CD4-positive, CD25-positive, alpha-beta regulatory T cell (primary cell): Measurements from ENCODE around the gene PLCD3. TPM values are rescaled to one million over a fixed set of nuclear protein-coding genes. Genes with fewer than 3 reads are reported as not detected.

Source experiments
- ATAC-seq, 2 donors: fragments of 150-1000 bp; cut with Tn5 transposase; one replicate each; pipeline ENCODE4 v1.10.0; 2021; ENCODE audit warnings: low read depth in 2 of 2, moderate number of reproducible peaks in 2 of 2, moderate library complexity in 1 of 2
- DNase-seq, 3 donors: peaks; one replicate each; pipeline versions ENCODE4 v3.0.0 to v3.0.0-alpha.2; 2012 to 2022; ENCODE audit warnings: mixed read lengths in 1 of 3
- H3K27ac ChIP-seq: one replicate; pipeline ENCODE4 v1.7.0; 2013; ENCODE audit warnings: mild to moderate bottlenecking, low read length; ENCODE audit not compliant: insufficient read depth, poor library complexity, severe bottlenecking
- H3K27me3 ChIP-seq: one replicate; pipeline ENCODE4 v1.7.0; 2013; ENCODE audit warnings: low read length; ENCODE audit not compliant: control insufficient read depth, insufficient read depth
- H3K36me3 ChIP-seq: one replicate; pipeline ENCODE4 v1.7.0; 2013; ENCODE audit warnings: mild to moderate bottlenecking, low read length, moderate library complexity; ENCODE audit not compliant: control insufficient read depth, insufficient read depth
- H3K4me1 ChIP-seq: 2 replicates; pipeline ENCODE4 v1.7.0; 2013; ENCODE audit warnings: mild to moderate bottlenecking, low read length; ENCODE audit not compliant: insufficient read depth, control insufficient read depth, poor library complexity, severe bottlenecking
- H3K4me3 ChIP-seq: one replicate; pipeline ENCODE4 v1.7.0; 2013; ENCODE audit warnings: low read depth, mild to moderate bottlenecking, low read length, moderate library complexity
- H3K9me3 ChIP-seq, 2 experiments: 1 replicate in 1 of 2; 2 replicates in 1 of 2; pipeline ENCODE4 v1.7.0; 2013; ENCODE audit warnings: low read length in 2 of 2, mild to moderate bottlenecking in 1 of 2, moderate library complexity in 1 of 2; ENCODE audit not compliant: control insufficient read depth in 2 of 2
- H3K27ac Mint-ChIP-seq, 3 donors: one replicate each; pipeline ENCODE4 v1.8.0; 2020 to 2022; ENCODE audit warnings: mild to moderate bottlenecking in 3 of 3, mixed read lengths in 3 of 3, moderate library complexity in 2 of 3
- H3K27me3 Mint-ChIP-seq: one replicate; pipeline ENCODE4 v1.8.0; 2022; ENCODE audit warnings: mild to moderate bottlenecking, mixed read lengths
- H3K36me3 Mint-ChIP-seq: one replicate; pipeline ENCODE4 v1.8.0; 2020; ENCODE audit warnings: mixed read lengths
- H3K4me1 Mint-ChIP-seq, 4 donors: one replicate each; pipeline ENCODE4 v1.8.0; 2020 to 2022; ENCODE audit warnings: mixed read lengths in 4 of 4, mild to moderate bottlenecking in 1 of 4
- H3K4me3 Mint-ChIP-seq, 4 donors: one replicate each; pipeline ENCODE4 v1.8.0; 2020 to 2022; ENCODE audit warnings: mild to moderate bottlenecking in 4 of 4, mixed read lengths in 4 of 4, moderate library complexity in 3 of 4
- H3K9me3 Mint-ChIP-seq, 7 donors: one replicate each; pipeline ENCODE4 v1.8.0; 2020 to 2022; ENCODE audit warnings: mixed read lengths in 7 of 7, mild to moderate bottlenecking in 3 of 7, moderate library complexity in 2 of 7
- polyA plus RNA-seq, 4 donors: library from polyadenylated mRNA; unstranded; fragments of 300-500 nt; fragmentation: Illumina TruSeq; gene quantifications; one replicate each; pipeline ENCODE4 v1.2.3, GENCODE V29; 2021
- total RNA-seq: library from RNA; stranded (reverse); gene quantifications from one replicate; pipeline ENCODE4 v1.2.3, GENCODE V29; 2022

PLCD3 gene
- total and polyA plus RNA-seq, 5 donors from 2014 or later, result 0.15 to 5.5 (median 0.50) TPM

- Histone ChIP-seq H3K9me3 (no peaks in the 10 kb centered on the region), H3K4me1 (peaks cover 9% of the 10 kb centered on the region), H3K4me3 (no peak overlapping the region), H3K27me3 (no peaks in the 10 kb centered on the region), H3K27ac (no peak overlapping the region), H3K36me3 (no peaks in the 10 kb centered on the region)
- H3K9me3 Mint-ChIP-seq, result peaks cover 0 to under 1% (median 0%) of the 10 kb centered on the region in 7 donors
- no peak overlapping the region for H3K27ac Mint-ChIP-seq
- peaks cover under 1 to 13% (median 6%) of the 10 kb centered on the region in 4 donors for H3K4me1 Mint-ChIP-seq
- no peak for ATAC-seq
- peaks cover 11% of the 10 kb centered on the region for H3K27me3 Mint-ChIP-seq
- DNase-seq, result no peak
- H3K36me3 Mint-ChIP-seq, result no peaks in the 10 kb centered on the region
- H3K4me3 Mint-ChIP-seq, result peak overlapping the region; percentile 21 to 85 (median 62)
Measured at GRCh38 chr17:45129940-45130680, 2.2 kb downstream of the PLCD3 start.

GRCh38 chr17:45129426-45129939, 2.8 kb downstream of the PLCD3 start:
- DNase-seq (no peak), ATAC-seq (no peak)
- Mint-ChIP-seq H3K4me1 (peaks cover 0 to 11% (median 6%) of the 10 kb centered on the region in 4 donors), H3K36me3 (no peaks in the 10 kb centered on the region), H3K4me3 (peak overlapping the region in 2 of 4 donors; percentile 54 to 85), H3K9me3 (no peaks in the 10 kb centered on the region), H3K27ac (no peak overlapping the region), H3K27me3 (peaks cover 10% of the 10 kb centered on the region)
- Histone ChIP-seq H3K4me3 (no peak overlapping the region), H3K36me3 (no peaks in the 10 kb centered on the region), H3K27ac (no peak overlapping the region), H3K9me3 (no peaks in the 10 kb centered on the region), H3K4me1 (peaks cover 11% of the 10 kb centered on the region), H3K27me3 (no peaks in the 10 kb centered on the region)

- Histone ChIP-seq H3K27ac (no peak overlapping the region), H3K4me1 (peaks cover 12% of the 10 kb centered on the region), H3K27me3 (no peaks in the 10 kb centered on the region), H3K36me3 (no peaks in the 10 kb centered on the region), H3K9me3 (no peaks in the 10 kb centered on the region), H3K4me3 (no peak overlapping the region)
- Mint-ChIP-seq H3K4me3 (peak overlapping the region in 1 of 4 donors; percentile 85), H3K27me3 (peaks cover 10% of the 10 kb centered on the region), H3K4me1 (peaks cover 0 to 11% (median 6%) of the 10 kb centered on the region in 4 donors), H3K36me3 (no peaks in the 10 kb centered on the region), H3K27ac (no peak overlapping the region), H3K9me3 (no peaks in the 10 kb centered on the region)
- DNase-seq (no peak), ATAC-seq (no peak)
Measured at GRCh38 chr17:45128989-45129388, 3.3 kb downstream of the PLCD3 start.

- Histone ChIP-seq H3K4me1 (peaks cover 12% of the 10 kb centered on the region), H3K27me3 (no peaks in the 10 kb centered on the region), H3K36me3 (no peaks in the 10 kb centered on the region), H3K27ac (no peak overlapping the region), H3K9me3 (no peaks in the 10 kb centered on the region), H3K4me3 (no peak overlapping the region)
- ATAC-seq (no peak), DNase-seq (no peak)
- no peaks in the 10 kb centered on the region for H3K9me3 Mint-ChIP-seq
- no peak overlapping the region for H3K4me3 Mint-ChIP-seq
- no peaks in the 10 kb centered on the region for H3K36me3 Mint-ChIP-seq
- H3K4me1 Mint-ChIP-seq, result peaks cover 0 to 8% (median 3%) of the 10 kb centered on the region in 4 donors
- no peak overlapping the region for H3K27ac Mint-ChIP-seq
- peaks cover 5% of the 10 kb centered on the region for H3K27me3 Mint-ChIP-seq
Measured at GRCh38 chr17:45128331-45128730, 4.0 kb downstream of the PLCD3 start.

GRCh38 chr17:45127548-45128300, 4.6 kb downstream of the PLCD3 start:
- no peak for ATAC-seq
- no peaks in the 10 kb centered on the region for H3K9me3 ChIP-seq
- peak overlapping the region in 1 of 3 donors; percentile 84 for H3K27ac Mint-ChIP-seq
- H3K9me3 Mint-ChIP-seq, result no peaks in the 10 kb centered on the region
- H3K4me3 ChIP-seq, result no peak overlapping the region
- DNase-seq, result no peak
- H3K36me3 Mint-ChIP-seq, result no peaks in the 10 kb centered on the region
- H3K27me3 Mint-ChIP-seq, result peaks cover 11% of the 10 kb centered on the region
- H3K27me3 ChIP-seq, result no peaks in the 10 kb centered on the region
- no peak overlapping the region for H3K27ac ChIP-seq
- no peaks in the 10 kb centered on the region for H3K36me3 ChIP-seq
- no peak overlapping the region for H3K4me3 Mint-ChIP-seq
- H3K4me1 ChIP-seq, result peaks cover 8% of the 10 kb centered on the region
- peaks cover 0 to 12% (median 4%) of the 10 kb centered on the region in 4 donors for H3K4me1 Mint-ChIP-seq

- peaks cover 11% of the 10 kb centered on the region for H3K27me3 Mint-ChIP-seq
- Histone ChIP-seq H3K27ac (no peak overlapping the region), H3K27me3 (no peaks in the 10 kb centered on the region), H3K4me1 (peaks cover 8% of the 10 kb centered on the region), H3K9me3 (no peaks in the 10 kb centered on the region), H3K4me3 (no peak overlapping the region), H3K36me3 (no peaks in the 10 kb centered on the region)
- no peaks in the 10 kb centered on the region for H3K9me3 Mint-ChIP-seq
- H3K27ac Mint-ChIP-seq, result no peak overlapping the region
- no peak for DNase-seq
- H3K36me3 Mint-ChIP-seq, result no peaks in the 10 kb centered on the region
- H3K4me1 Mint-ChIP-seq, result peaks cover 0 to 12% (median 4%) of the 10 kb centered on the region in 4 donors
- H3K4me3 Mint-ChIP-seq, result no peak overlapping the region
- ATAC-seq, result no peak
Measured at GRCh38 chr17:45127207-45127547, 5.1 kb downstream of the PLCD3 start.

GRCh38 chr17:45125509-45125908, 6.8 kb downstream of the PLCD3 start:
- Mint-ChIP-seq H3K27me3 (peaks cover 6% of the 10 kb centered on the region), H3K4me1 (peaks cover 0 to 7% (median 3%) of the 10 kb centered on the region in 4 donors), H3K36me3 (no peaks in the 10 kb centered on the region), H3K9me3 (no peaks in the 10 kb centered on the region), H3K4me3 (no peak overlapping the region), H3K27ac (no peak overlapping the region)
- H3K4me1 ChIP-seq, result peaks cover 3% of the 10 kb centered on the region
- no peaks in the 10 kb centered on the region for H3K27me3 ChIP-seq
- DNase-seq (no peak), ATAC-seq (no peak)
- H3K9me3 ChIP-seq, result no peaks in the 10 kb centered on the region
- H3K27ac ChIP-seq, result no peak overlapping the region
- H3K4me3 ChIP-seq, result no peak overlapping the region
- no peaks in the 10 kb centered on the region for H3K36me3 ChIP-seq
